Measurements from ENCODE around the gene NFATC2. TPM values are rescaled to one million over a fixed set of nuclear protein-coding genes. Genes with fewer than 3 reads are reported as not detected.

Gene NFATC2
- total RNA-seq, 1 experiment from 2014 or later: 0.61 TPM

- Histone ChIP-seq H2AK5ac (ENCODE audit: insufficient read length, low read length) (no peak overlapping the region), H4K91ac (ENCODE audit: insufficient read length, low read depth, low read length) (no peak overlapping the region), H3K4me1 (ENCODE audit: insufficient read depth, low read length) (no peaks in the 10 kb centered on the region), H3K18ac (ENCODE audit: insufficient read length, low read depth, low read length) (no peak overlapping the region), H2BK20ac (ENCODE audit: low read depth, low read length, poor library complexity, severe bottlenecking) (no peak overlapping the region), H3K9ac (ENCODE audit: extremely low read depth, insufficient read length, low read length) (no peak overlapping the region), H2BK120ac (ENCODE audit: low read depth, low read length, poor library complexity, severe bottlenecking) (no peak overlapping the region), H3K79me1 (ENCODE audit: insufficient read depth, low read depth, low read length, poor library complexity, severe bottlenecking) (no peaks in the 10 kb centered on the region), H2BK15ac (ENCODE audit: low read depth, low read length) (no peak overlapping the region), H3K4ac (ENCODE audit: low read depth, low read length) (no peak overlapping the region), H3T11ph (ENCODE audit: low read length) (no peak overlapping the region), H3K9me3 (ENCODE audit: control insufficient read depth, low read depth, low read length) (no peaks in the 10 kb centered on the region), H2BK12ac (ENCODE audit: insufficient read length, low read depth, low read length) (no peak overlapping the region), H3K23me2 (ENCODE audit: insufficient read length, low read depth, low read length, poor library complexity, severe bottlenecking) (no peaks in the 10 kb centered on the region), H4K20me1 (ENCODE audit: control insufficient read depth, insufficient read depth, insufficient read length) (no peaks in the 10 kb centered on the region), H3K4me2 (ENCODE audit: insufficient read depth, insufficient read length, low read length) (no peak overlapping the region), H3K23ac (ENCODE audit: insufficient read length, low read depth, low read length) (no peak overlapping the region), H3K79me2 (ENCODE audit: insufficient read depth, low read length) (no peaks in the 10 kb centered on the region), H4K5ac (ENCODE audit: insufficient read length, low read depth, low read length) (no peak overlapping the region), H3K56ac (ENCODE audit: insufficient read length, low read depth, low read length) (no peak overlapping the region), H2AFZ (ENCODE audit: low read length) (no peak overlapping the region), H4K8ac (replicated peaks; ENCODE audit: insufficient read length, low read depth, low read length) (no peak overlapping the region), H3K27me3 (ENCODE audit: insufficient read depth, low read length) (no peaks in the 10 kb centered on the region), H3K14ac (ENCODE audit: insufficient read depth, low read length) (no peak overlapping the region), H2BK5ac (ENCODE audit: insufficient read length, low read length) (no peak overlapping the region), H3K27ac (ENCODE audit: insufficient read length, low read depth, low read length) (no peak overlapping the region)
- Mint-ChIP-seq H3K36me3 (ENCODE audit: insufficient read depth in 1 of 3, low read depth in 3 of 3) (no peaks in the 10 kb centered on the region; a peak in 1 of 7 replicates), H3K27me3 (ENCODE audit: low read depth) (no peaks in the 10 kb centered on the region), H3K4me3 (no peak overlapping the region), H3K9me3 (no peaks in the 10 kb centered on the region), H3K27ac (no peak overlapping the region), H3K4me1 (peaks cover 5 to 12% of the 10 kb centered on the region in 2 experiments; a peak in 3 of 4 replicates)
- no CpG with 5 or more reads among the region's 7 CpGs for WGBS (ENCODE audit: extremely low coverage, insufficient read length, low lambda C conversion rate)
- no peak for DNase-seq
- no peak for TF ChIP-seq CTCF (conservative IDR thresholded peaks at IDR 0.05)
Measured at GRCh38 chr20:51437182-51437924, 105.2 kb downstream of the NFATC2 start.
